Measurements from ENCODE around the gene LDLRAD3.

The LDLRAD3 gene

GRCh38 chr11:36081274-36081945, 137.5 kb downstream of the LDLRAD3 start:
- DNase-seq, result no peak

GRCh38 chr11:36086366-36086765, 142.5 kb downstream of the LDLRAD3 start:
- DNase-seq, result no peak

DNA sequence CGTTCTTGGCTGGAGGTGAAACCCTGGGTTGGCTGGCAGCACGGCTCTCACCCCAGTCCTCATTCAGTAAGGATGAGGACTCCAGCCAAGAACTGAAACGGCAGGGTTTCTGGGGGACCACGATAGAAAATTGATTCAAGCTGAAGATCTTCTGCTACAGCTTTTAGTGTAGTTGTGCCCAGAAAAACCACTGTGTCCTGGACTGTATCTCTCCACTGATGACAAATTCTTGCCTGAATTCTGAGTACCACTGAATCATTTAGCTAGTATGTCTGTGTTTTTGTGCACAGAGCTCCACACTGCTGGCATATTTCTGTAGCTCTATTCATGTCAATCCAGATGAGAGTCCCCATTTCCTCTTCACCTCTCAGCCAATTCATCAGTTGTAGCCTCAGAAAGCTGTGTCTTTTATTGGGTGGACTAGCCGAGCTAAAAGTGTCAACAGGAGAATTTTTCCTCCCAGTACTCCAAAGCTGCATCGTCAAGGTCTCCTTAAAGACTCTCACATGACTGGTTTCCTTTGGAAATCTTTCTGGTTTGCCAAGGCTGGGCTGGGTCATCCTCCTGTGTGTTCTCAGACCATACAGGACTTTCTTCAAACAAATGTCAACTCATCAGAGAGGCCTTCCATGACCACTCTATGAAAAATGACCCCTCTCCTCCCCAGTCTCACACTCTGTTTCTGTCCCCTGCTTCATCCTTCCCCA, 144.6 kb downstream of the LDLRAD3 start:
- no peak for DNase-seq

- no peak for DNase-seq
Observed at GRCh38 chr11:36089920-36090319, 146.1 kb downstream of the LDLRAD3 start.

DNA sequence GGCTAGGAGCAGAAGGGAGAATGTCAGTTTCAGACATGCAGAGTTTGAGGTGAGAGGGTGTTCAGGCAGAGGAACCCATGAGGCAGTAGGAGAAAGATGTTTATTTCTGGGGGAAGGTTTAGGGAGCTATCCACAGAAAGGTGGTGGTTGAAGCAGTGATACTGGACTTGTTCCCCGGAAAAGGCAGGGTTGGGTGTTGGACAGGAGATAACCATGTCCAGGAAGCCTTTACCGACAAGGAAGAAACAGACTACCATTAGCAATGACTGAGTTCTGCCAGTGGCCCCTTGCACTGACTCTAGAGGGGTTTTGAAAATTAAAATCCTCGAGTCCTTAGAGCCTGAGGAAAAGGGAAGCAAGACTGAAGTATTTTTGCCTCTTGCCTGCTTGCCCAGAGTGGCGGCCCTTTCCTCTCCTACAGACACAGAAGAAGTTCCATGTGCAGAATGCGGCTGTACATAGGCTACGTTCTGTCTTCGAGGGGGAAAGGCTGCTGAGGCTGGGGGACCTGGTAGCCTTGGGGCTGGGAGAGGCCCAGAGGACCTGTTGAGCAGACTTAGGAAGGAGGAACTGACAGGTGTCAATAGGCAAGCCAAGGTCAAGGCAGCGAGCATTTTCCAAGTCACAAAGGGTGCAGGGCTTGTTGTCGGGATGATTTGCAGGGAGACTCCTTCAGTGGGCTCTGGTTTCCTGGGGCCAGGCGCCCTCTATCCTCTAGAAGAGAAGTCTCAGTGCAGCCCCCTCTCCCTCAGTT, 146.7 kb downstream of the LDLRAD3 start:
- no peak for DNase-seq

DNA sequence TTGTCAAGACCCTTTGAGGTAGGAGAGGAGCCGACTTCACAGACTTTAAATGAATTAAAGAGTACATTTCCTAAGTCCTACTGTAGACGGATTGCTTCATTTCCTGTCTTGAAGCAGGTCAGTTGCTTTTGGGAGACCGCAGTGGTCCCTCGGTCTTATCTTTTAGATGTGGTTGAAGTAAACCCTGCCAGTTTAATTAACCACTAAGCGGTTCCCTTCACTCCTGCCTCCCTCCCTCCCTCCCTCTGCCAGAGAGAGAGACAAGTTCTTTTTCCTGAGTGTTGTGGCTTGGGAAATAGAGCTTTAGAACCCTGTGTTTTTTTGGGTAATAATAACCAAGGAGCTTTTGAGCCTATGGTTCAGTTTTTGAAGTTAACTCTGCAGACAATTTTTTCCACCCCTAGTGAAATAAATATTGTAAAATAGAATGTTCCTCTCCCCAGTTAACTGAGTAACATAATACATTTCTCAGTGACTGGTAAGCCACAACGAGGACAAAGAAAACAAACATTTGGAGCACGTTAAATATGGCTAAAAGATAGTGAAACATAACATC, 147.5 kb downstream of the LDLRAD3 start:
- no peak for DNase-seq

DNA sequence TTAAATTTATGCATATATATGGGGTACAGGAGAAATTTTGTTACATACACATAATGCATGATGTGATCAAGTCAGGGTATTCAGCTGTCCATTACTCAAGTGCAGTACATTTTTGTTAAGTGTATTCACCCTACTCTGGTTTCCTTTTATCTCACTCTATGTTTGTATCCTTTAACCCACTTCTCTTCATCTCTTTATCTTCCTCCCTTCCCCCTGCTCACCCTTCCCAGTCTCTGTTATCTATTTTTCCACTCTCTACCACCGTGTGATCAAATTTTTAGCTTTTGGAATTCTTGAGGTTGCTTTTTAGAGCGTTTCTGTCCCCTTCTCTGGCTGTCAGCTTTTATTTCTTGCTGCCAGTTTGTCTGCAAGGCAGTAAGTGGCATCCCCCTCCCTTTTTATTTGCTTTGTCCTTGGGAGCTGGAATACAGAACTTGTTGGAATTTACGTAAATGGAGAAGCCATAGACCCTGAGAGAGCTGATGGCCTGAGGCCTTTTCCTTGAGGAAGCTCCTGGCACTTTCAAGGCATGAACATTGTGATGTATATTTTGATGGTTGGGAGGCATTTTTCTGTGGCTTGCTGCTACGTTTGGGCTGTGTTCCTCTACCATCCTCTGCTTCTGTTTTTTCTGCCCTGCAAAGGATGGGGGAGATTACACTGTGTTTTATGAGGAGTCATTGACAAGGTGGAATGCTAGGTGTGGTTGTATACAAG, 148.6 kb downstream of the LDLRAD3 start:
- DNase-seq, result no peak

DNA sequence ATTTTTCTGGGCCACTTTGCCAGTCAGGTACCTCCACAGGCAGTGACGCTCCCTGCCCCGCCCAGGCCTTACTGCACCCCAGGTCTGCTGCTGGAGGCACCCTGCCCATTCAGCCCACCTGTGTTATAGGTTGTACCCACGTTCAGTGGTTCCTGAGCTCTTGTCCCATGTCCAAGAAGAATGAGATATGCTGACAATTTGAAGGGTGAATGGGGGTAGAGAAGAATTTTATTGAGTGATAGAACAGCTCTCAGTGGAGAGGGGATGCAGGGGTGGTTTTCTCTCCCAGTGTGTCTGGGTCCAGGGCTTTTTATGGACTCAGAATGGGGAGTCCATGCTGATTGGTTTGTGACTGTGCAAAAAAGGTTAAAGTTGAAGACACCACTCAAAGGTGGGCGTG, 149.7 kb downstream of the LDLRAD3 start:
- no peak for DNase-seq

- no peak for DNase-seq
Observed at GRCh38 chr11:36094164-36094563, 150.3 kb downstream of the LDLRAD3 start.

GRCh38 chr11:36095716-36096115, 151.9 kb downstream of the LDLRAD3 start:
- DNase-seq, result no peak

GRCh38 chr11:36097219-36097650, 153.4 kb downstream of the LDLRAD3 start:
- no peak for DNase-seq

DNA sequence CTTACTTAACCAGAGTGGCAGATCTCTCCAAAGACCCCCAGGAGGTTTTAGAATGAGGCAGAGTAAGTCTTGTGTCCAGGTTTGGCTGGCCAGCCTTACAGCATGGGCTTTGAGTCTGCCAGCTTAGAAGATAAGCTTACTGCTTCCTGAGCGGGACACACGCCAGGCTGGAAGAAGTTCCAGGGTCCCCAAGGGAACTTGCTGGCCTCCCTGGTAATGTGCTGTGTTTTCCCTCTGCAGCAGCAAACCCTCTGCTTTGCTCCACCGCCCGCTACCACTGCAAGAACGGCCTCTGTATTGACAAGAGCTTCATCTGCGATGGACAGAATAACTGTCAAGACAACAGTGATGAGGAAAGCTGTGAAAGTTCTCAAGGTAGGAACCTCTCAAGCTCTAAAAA, 154.2 kb downstream of the LDLRAD3 start:
- DNase-seq, result peak in 1 of 2 experiments; percentile 18

GRCh38 chr11:36098853-36099375, 155.1 kb downstream of the LDLRAD3 start:
- DNase-seq, result peak; percentile 35 to 42

- DNase-seq, result no peak
Observed at GRCh38 chr11:36101466-36101865, 157.6 kb downstream of the LDLRAD3 start.

GRCh38 chr11:36102868-36103267, 159.0 kb downstream of the LDLRAD3 start:
- DNase-seq, result no peak

DNA sequence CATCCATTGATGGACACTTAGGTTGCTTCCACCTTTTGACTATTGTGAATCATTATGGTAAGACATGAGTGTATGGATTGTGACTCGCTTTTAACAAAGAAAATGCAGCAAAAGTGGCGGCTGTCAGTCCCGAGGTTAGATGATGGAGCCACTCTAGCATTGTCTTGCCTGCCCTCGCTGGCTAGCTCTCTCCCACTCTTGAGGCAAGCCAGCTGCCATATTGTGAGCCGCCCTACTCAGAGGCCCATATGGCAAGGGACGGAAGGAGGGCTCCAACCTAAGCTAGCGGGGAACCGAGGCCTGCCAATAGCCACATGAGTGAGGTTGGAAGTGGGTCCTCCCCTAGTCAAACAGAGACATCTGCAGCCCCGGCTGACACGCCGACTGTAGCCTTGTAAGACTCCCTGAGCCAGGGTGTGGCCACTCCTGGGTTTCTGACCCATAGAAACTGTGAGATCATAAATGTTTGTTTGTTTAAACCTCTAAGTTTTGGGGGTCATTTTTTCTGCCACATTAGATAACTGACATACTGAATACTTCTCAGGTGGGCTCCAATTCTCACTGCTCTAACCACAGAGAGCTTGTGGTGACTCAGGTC, 160.2 kb downstream of the LDLRAD3 start:
- DNase-seq, result no peak

GRCh38 chr11:36104660-36104992, 160.8 kb downstream of the LDLRAD3 start:
- no peak for DNase-seq

DNA sequence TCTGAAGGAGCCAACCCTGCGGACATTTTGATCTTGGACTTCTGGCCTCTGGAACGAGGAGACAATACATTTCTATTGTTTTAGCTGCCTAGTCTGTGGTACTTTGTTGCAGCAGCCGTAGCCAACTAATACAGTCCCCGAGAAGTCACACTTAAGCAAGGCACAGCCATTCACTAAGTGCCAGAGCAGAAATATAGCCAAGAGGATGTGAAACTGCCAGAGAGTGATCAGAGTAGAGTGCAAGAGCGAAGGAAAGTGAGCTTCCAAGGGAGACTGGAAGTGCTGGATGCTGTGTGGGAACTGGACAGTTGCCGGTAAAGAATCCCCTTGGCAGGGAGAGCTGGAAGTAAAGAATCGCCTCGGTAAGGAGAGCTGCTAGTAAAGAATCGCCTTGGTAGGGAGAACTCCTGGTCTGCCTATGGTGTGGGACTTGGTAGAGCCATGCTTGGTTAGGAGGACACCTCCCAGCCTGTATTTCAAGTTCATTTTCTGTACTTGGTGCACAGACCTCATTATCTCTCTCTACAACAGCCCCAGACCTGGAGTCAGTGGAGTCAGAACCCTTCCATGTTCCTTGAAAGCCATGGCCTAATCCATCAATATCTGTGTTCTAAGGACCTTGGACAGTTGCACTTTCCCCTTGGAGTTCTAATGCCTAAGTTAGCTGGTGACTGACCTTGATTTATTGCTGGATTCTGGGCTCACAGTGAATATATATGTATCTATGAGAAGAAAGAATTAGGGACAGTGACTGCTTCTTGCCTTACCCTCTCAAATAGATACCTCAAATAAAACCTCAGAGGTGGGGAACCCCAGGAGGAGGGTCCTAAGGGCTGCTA, 162.1 kb downstream of the LDLRAD3 start:
- DNase-seq, result no peak

- DNase-seq, result no peak
Observed at GRCh38 chr11:36107547-36107946, 163.7 kb downstream of the LDLRAD3 start.

DNA sequence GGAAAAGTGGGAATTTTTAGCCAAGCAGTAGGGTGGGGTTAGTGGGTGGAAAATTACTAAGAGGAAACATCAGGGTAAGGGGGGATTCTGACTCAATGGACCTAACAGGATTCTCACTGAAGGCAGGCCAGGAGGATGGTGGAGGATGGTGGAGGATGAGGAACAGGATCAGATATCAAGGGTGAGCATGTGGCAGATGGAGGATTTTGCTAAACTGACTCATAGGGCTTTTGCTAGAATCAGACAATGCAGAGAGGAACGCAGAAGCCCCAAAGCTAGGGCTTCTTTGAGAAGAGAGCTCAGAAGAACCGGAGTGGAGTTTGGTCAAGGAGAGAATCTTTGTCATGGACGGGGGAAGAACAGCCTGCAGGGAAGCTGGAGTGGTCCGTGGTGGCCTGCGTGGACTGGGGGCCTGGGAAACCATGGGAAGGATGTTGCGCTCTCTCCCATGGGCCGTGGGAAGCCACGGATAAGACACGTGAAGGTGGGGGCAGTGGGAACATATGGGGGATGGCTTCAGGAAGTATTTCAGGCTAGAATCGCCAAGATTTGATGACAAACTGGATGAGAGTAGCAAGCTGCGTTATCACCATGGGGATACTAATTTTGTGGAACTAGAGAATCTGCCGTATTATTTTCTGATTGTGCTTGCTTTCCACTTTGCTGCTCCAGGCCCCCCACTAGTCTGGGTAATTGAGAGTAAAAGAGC, 165.2 kb downstream of the LDLRAD3 start:
- DNase-seq, result no peak

GRCh38 chr11:36109590-36109849, 165.7 kb downstream of the LDLRAD3 start:
- DNase-seq, result no peak

Measured in SHP77 (cell line).